Retinal pigment epithelial cell (primary cell): ENCODE measurements around the gene USP36.

Experiments
- DNase-seq: peaks from one replicate; pipeline ENCODE4 v3.0.0-alpha.2; 2010; ENCODE audit warnings: low read depth
- H3K4me3 ChIP-seq: 2 replicates; pipeline ENCODE4 v1.5.1; 2011; ENCODE audit warnings: mild to moderate bottlenecking, low read length, control low read depth, moderate library complexity
- CTCF ChIP-seq: conservative IDR thresholded peaks from 2 replicates; pipeline ENCODE4 v1.5.1; 2011; ENCODE audit warnings: low read depth, low read length, control low read depth, inconsistent platforms

The USP36 gene

GRCh38 chr17:78836420-78837021 is 4.1 kb downstream of the USP36 start:
- TF ChIP-seq CTCF, result no peak
- no peak for DNase-seq
- H3K4me3 ChIP-seq, result no peak overlapping the region

GRCh38 chr17:78834571-78834970 is 6.0 kb downstream of the USP36 start:
- TF ChIP-seq CTCF, result no peak
- no peak for DNase-seq
- H3K4me3 ChIP-seq, result no peak overlapping the region

GRCh38 chr17:78832541-78832810 is 8.1 kb downstream of the USP36 start:
- no peak for DNase-seq
- no peak for TF ChIP-seq CTCF
- no peak overlapping the region for H3K4me3 ChIP-seq

GRCh38 chr17:78831688-78832540 is 8.7 kb downstream of the USP36 start:
- H3K4me3 ChIP-seq, result no peak overlapping the region
- no peak for DNase-seq
- TF ChIP-seq CTCF, result no peak

GRCh38 chr17:78829477-78829876 is 11.1 kb downstream of the USP36 start:
- TF ChIP-seq CTCF, result no peak
- no peak for DNase-seq
- H3K4me3 ChIP-seq, result no peak overlapping the region

- H3K4me3 ChIP-seq, result no peak overlapping the region
- TF ChIP-seq CTCF, result peak; percentile 52
- no peak for DNase-seq
Measured at GRCh38 chr17:78828470-78829185, 12.0 kb downstream of the USP36 start.
